ENCODE measurements around the gene PDLIM5. TPM values are rescaled to one million over a fixed set of nuclear protein-coding genes. Genes with fewer than 3 reads are reported as not detected.

PDLIM5 gene
- total RNA-seq, 6 experiments from 2014 or later: 152 to 240 (median 171) TPM

GRCh38 chr4:94571715-94572114 is 120.0 kb downstream of the PDLIM5 start:
- no peak overlapping the region for H3K4me3 Mint-ChIP-seq
- H3K27ac Mint-ChIP-seq: no peak overlapping the region
- no peaks in the 10 kb centered on the region; the same call in 1 of the 2 replicates for H3K27me3 Mint-ChIP-seq (ENCODE audit: insufficient read depth)
- H3K9me3 Mint-ChIP-seq: no peaks in the 10 kb centered on the region
- H3K36me3 Mint-ChIP-seq (ENCODE audit: low read depth): peaks cover 37% of the 10 kb centered on the region
- DNase-seq: no peak
- H3K4me1 Mint-ChIP-seq (ENCODE audit: low read depth): peaks cover 60% of the 10 kb centered on the region
- no peak for TF ChIP-seq CTCF (IDR thresholded peaks at IDR 0.05)

- Mint-ChIP-seq H3K4me1 (ENCODE audit: low read depth) (peaks cover 68% of the 10 kb centered on the region), H3K36me3 (ENCODE audit: low read depth) (peaks cover 33% of the 10 kb centered on the region), H3K9me3 (no peaks in the 10 kb centered on the region), H3K27me3 (ENCODE audit: insufficient read depth) (no peaks in the 10 kb centered on the region; the same call in 1 of the 2 replicates), H3K4me3 (no peak overlapping the region), H3K27ac (no peak overlapping the region; the same call in 1 of the 2 replicates)
- TF ChIP-seq CTCF (IDR thresholded peaks at IDR 0.05): no peak
- DNase-seq: no peak
Observed at GRCh38 chr4:94574050-94574449, 122.3 kb downstream of the PDLIM5 start.

GRCh38 chr4:94574616-94575015 is 122.9 kb downstream of the PDLIM5 start:
- no peak for TF ChIP-seq CTCF (IDR thresholded peaks at IDR 0.05)
- Mint-ChIP-seq H3K4me3 (no peak overlapping the region), H3K27me3 (ENCODE audit: insufficient read depth) (no peaks in the 10 kb centered on the region; the same call in 1 of the 2 replicates), H3K27ac (peak overlapping the region; percentile 36; the same call in 1 of the 2 replicates), H3K9me3 (no peaks in the 10 kb centered on the region), H3K36me3 (ENCODE audit: low read depth) (peaks cover 33% of the 10 kb centered on the region), H3K4me1 (ENCODE audit: low read depth) (peaks cover 72% of the 10 kb centered on the region)
- no peak for DNase-seq

- H3K4me1 Mint-ChIP-seq (ENCODE audit: low read depth): peaks cover 72% of the 10 kb centered on the region
- no peaks in the 10 kb centered on the region for H3K9me3 Mint-ChIP-seq
- no peak for DNase-seq
- TF ChIP-seq CTCF (IDR thresholded peaks at IDR 0.05): no peak
- H3K4me3 Mint-ChIP-seq: no peak overlapping the region
- H3K27me3 Mint-ChIP-seq (ENCODE audit: insufficient read depth): no peaks in the 10 kb centered on the region; the same call in 1 of the 2 replicates
- H3K36me3 Mint-ChIP-seq (ENCODE audit: low read depth): peaks cover 33% of the 10 kb centered on the region
- H3K27ac Mint-ChIP-seq: peak overlapping the region; percentile 47
Observed at GRCh38 chr4:94575652-94576051, 123.9 kb downstream of the PDLIM5 start.

GRCh38 chr4:94576210-94576609 is 124.5 kb downstream of the PDLIM5 start:
- peaks cover 33% of the 10 kb centered on the region for H3K36me3 Mint-ChIP-seq (ENCODE audit: low read depth)
- DNase-seq: no peak
- H3K9me3 Mint-ChIP-seq: no peaks in the 10 kb centered on the region
- TF ChIP-seq CTCF (IDR thresholded peaks at IDR 0.05): no peak
- peak overlapping the region; percentile 60; the same call in 1 of the 2 replicates for H3K27ac Mint-ChIP-seq
- H3K27me3 Mint-ChIP-seq (ENCODE audit: insufficient read depth): no peaks in the 10 kb centered on the region; the same call in 1 of the 2 replicates
- no peak overlapping the region for H3K4me3 Mint-ChIP-seq
- peaks cover 69% of the 10 kb centered on the region for H3K4me1 Mint-ChIP-seq (ENCODE audit: low read depth)

Measured in HFFc6 (cell line).